ENCODE measurements around the gene PPDPF. TPM values are rescaled to one million over a fixed set of nuclear protein-coding genes. Genes with fewer than 3 reads are reported as not detected.

Gene PPDPF
- total RNA-seq, 1 donor from 2014 or later = 4.1 TPM

GRCh38 chr20:63543131-63543530, 22.6 kb downstream of the PPDPF start:
- H3K27me3 ChIP-seq = no peaks in the 10 kb centered on the region
- no peaks in the 10 kb centered on the region for H3K9me3 Mint-ChIP-seq
- no peak for TF ChIP-seq EZH2 (IDR thresholded peaks at IDR 0.05)
- TF ChIP-seq EZH2phosphoT487 (IDR thresholded peaks at IDR 0.05) = no peak
- no peak for TF ChIP-seq CTCF (IDR thresholded peaks at IDR 0.05)
- H4K20me1 ChIP-seq (ENCODE audit: low read depth) = no peaks in the 10 kb centered on the region
- H3K4me3 ChIP-seq = no peak overlapping the region
- H3K4me3 Mint-ChIP-seq = no peak overlapping the region
- H3K9ac ChIP-seq = no peak overlapping the region
- no peak for DNase-seq (ENCODE audit: low spot score)
- no peak overlapping the region for H3K27ac ChIP-seq
- H2AFZ ChIP-seq (replicated peaks) = no peak overlapping the region
- no peaks in the 10 kb centered on the region for H3K4me1 ChIP-seq
- H3K36me3 Mint-ChIP-seq = no peaks in the 10 kb centered on the region
- peaks cover 9% of the 10 kb centered on the region for H3K27me3 Mint-ChIP-seq (ENCODE audit: insufficient read depth, low read depth)
- H3K79me2 ChIP-seq (ENCODE audit: low read depth) = no peaks in the 10 kb centered on the region
- no peak overlapping the region for H3K4me2 ChIP-seq
- peaks cover 6% of the 10 kb centered on the region for H3K4me1 Mint-ChIP-seq
- H3F3A ChIP-seq (ENCODE audit: low read depth) = no peaks in the 10 kb centered on the region
- H3K9me3 ChIP-seq (ENCODE audit: low read depth) = no peaks in the 10 kb centered on the region
- no peaks in the 10 kb centered on the region for H3K36me3 ChIP-seq
- no peak overlapping the region for H3K27ac Mint-ChIP-seq

DNA sequence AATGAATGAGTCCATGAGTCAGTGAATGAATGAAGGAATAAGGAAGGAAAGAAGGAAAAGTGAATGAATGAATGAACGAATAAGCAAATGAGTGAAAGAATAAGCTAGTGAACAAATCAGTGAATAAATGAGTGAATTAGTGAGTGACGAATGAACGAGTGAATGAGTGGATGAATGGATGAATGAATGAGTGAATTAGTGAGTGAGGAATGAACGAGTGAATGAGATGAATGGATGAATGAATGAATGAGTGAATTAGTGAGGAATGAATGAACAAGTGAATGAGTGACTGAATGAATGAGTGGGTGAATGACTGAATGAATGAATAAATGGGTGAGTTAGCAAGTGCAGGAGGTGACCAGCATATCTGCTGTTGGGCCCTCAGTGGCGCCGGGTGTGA, 23.2 kb downstream of the PPDPF start:
- Histone ChIP-seq H3K4me3 (no peak overlapping the region), H3F3A (ENCODE audit: low read depth) (no peaks in the 10 kb centered on the region), H3K4me1 (no peaks in the 10 kb centered on the region), H2AFZ (replicated peaks) (no peak overlapping the region), H3K27ac (no peak overlapping the region), H3K9ac (no peak overlapping the region), H4K20me1 (ENCODE audit: low read depth) (no peaks in the 10 kb centered on the region), H3K9me3 (ENCODE audit: low read depth) (no peaks in the 10 kb centered on the region), H3K27me3 (no peaks in the 10 kb centered on the region), H3K4me2 (no peak overlapping the region), H3K36me3 (no peaks in the 10 kb centered on the region), H3K79me2 (ENCODE audit: low read depth) (no peaks in the 10 kb centered on the region)
- Mint-ChIP-seq H3K9me3 (no peaks in the 10 kb centered on the region), H3K27ac (no peak overlapping the region), H3K27me3 (ENCODE audit: insufficient read depth, low read depth) (peaks cover 9% of the 10 kb centered on the region), H3K36me3 (no peaks in the 10 kb centered on the region), H3K4me3 (peak overlapping the region; percentile 3), H3K4me1 (peaks cover 6% of the 10 kb centered on the region)
- no peak for DNase-seq (ENCODE audit: low spot score)
- TF ChIP-seq EZH2phosphoT487 (IDR thresholded peaks at IDR 0.05) = no peak
- TF ChIP-seq EZH2 (IDR thresholded peaks at IDR 0.05) = no peak
- no peak for TF ChIP-seq CTCF (IDR thresholded peaks at IDR 0.05)

GRCh38 chr20:63544241-63544957, 23.8 kb downstream of the PPDPF start:
- Histone ChIP-seq H3K9ac (no peak overlapping the region), H3K79me2 (ENCODE audit: low read depth) (no peaks in the 10 kb centered on the region), H3K27ac (no peak overlapping the region), H3K4me1 (no peaks in the 10 kb centered on the region), H3K4me2 (no peak overlapping the region), H3K4me3 (no peak overlapping the region), H3K9me3 (ENCODE audit: low read depth) (no peaks in the 10 kb centered on the region), H3F3A (ENCODE audit: low read depth) (no peaks in the 10 kb centered on the region), H2AFZ (replicated peaks) (no peak overlapping the region), H3K27me3 (no peaks in the 10 kb centered on the region), H3K36me3 (no peaks in the 10 kb centered on the region), H4K20me1 (ENCODE audit: low read depth) (no peaks in the 10 kb centered on the region)
- Mint-ChIP-seq H3K27me3 (ENCODE audit: insufficient read depth, low read depth) (peaks cover 10% of the 10 kb centered on the region), H3K4me1 (peaks cover 8% of the 10 kb centered on the region), H3K36me3 (no peaks in the 10 kb centered on the region), H3K27ac (no peak overlapping the region), H3K4me3 (no peak overlapping the region), H3K9me3 (no peaks in the 10 kb centered on the region)
- no peak for DNase-seq (ENCODE audit: low spot score)
- TF ChIP-seq CTCF (IDR thresholded peaks at IDR 0.05) (no peak), EZH2phosphoT487 (IDR thresholded peaks at IDR 0.05) (no peak), EZH2 (IDR thresholded peaks at IDR 0.05) (no peak)
